Loucy (cell line): ENCODE data around the gene FSTL5.

Experiments
- EZH2phosphoT487 ChIP-seq: fragments of 200-600 bp; IDR thresholded peaks from 2 replicates; pipeline ENCODE4 v1.6.1; 2018; ENCODE audit warnings: antibody characterized with exemption, mild to moderate bottlenecking, moderate library complexity, borderline replicate concordance
- TF ChIP-seq, protein P1 (sequence below): fragments of 200-600 bp; sonication (generic); conservative IDR thresholded peaks from 2 replicates; pipeline ENCODE4 v1.5.1; 2014; ENCODE audit warnings: mild to moderate bottlenecking, antibody characterized with exemption, low read length

DNA sequence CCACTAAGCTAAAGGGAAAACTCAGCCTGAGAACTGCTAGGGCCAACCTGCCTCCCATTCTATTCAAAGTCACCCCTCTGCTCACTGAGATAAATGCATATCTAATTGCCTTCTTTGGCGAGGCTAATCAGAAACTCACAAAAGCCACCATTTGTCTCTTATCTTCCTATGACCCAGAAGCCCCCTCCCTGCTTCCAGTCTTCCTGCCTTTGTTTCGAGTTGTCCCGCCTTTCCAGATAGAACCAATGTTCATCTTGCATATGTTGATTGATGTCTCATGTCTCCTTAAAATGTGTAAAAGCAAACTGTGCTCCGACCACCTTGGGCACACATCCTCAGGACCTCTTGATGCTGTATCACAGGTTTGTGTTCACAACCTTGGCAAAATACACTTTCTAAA is 459.8 kb downstream of the FSTL5 start:
- TF ChIP-seq, protein P1, sequence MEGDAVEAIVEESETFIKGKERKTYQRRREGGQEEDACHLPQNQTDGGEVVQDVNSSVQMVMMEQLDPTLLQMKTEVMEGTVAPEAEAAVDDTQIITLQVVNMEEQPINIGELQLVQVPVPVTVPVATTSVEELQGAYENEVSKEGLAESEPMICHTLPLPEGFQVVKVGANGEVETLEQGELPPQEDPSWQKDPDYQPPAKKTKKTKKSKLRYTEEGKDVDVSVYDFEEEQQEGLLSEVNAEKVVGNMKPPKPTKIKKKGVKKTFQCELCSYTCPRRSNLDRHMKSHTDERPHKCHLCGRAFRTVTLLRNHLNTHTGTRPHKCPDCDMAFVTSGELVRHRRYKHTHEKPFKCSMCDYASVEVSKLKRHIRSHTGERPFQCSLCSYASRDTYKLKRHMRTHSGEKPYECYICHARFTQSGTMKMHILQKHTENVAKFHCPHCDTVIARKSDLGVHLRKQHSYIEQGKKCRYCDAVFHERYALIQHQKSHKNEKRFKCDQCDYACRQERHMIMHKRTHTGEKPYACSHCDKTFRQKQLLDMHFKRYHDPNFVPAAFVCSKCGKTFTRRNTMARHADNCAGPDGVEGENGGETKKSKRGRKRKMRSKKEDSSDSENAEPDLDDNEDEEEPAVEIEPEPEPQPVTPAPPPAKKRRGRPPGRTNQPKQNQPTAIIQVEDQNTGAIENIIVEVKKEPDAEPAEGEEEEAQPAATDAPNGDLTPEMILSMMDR = no peak
- TF ChIP-seq EZH2phosphoT487 = no peak
